ENCODE results near the gene PDZD2. TPM values are rescaled to one million over a fixed set of nuclear protein-coding genes. Genes with fewer than 3 reads are reported as not detected.

PDZD2 gene
- total RNA-seq, 2 experiments from 2014 or later, result 1.3 to 1.8 TPM

GRCh38 chr5:31992377-31992776 is 353.4 kb downstream of the PDZD2 start:
- H3K4me3 Mint-ChIP-seq, result no peak overlapping the region
- CTCF ChIA-PET, result no interaction called here
- POLR2A ChIA-PET, result no interaction called here

GRCh38 chr5:31993165-31993961 is 354.4 kb downstream of the PDZD2 start:
- ATAC-seq (ENCODE audit: poor library complexity) (no peak), DNase-seq (no peak)
- peaks cover 30% of the 10 kb centered on the region for H3K4me1 Mint-ChIP-seq (ENCODE audit: low read depth)
- H3K36me3 Mint-ChIP-seq (ENCODE audit: low read depth), result no peaks in the 10 kb centered on the region
- Histone ChIP-seq H3K4me3 (ENCODE audit: low read length) (no peak overlapping the region), H3K9me3 (ENCODE audit: control insufficient read depth in 1 of 2, insufficient read depth in 1 of 2, low read length in 2 of 2) (peaks cover 0 to 4% of the 10 kb centered on the region in 2 experiments), H3K27me3 (ENCODE audit: control insufficient read depth in 1 of 2, insufficient read depth in 2 of 2, low read length in 2 of 2) (no peaks in the 10 kb centered on the region), H3K27ac (ENCODE audit: low read depth in 1 of 2, low read length in 2 of 2) (no peak overlapping the region), H3K36me3 (ENCODE audit: insufficient read depth, low read length) (no peaks in the 10 kb centered on the region), H3K4me1 (ENCODE audit: insufficient read depth, low read length) (no peaks in the 10 kb centered on the region)
- POLR2A ChIA-PET, result interaction anchor here (1.0 kb wide), 1 partner anchor 127 kb away, joined by 5 read pairs; no protein-coding TSS in a partner anchor
- no peak for TF ChIP-seq CTCF (IDR thresholded peaks at IDR 0.05)
- no peak overlapping the region for H3K4me3 Mint-ChIP-seq
- H3K9me3 Mint-ChIP-seq, result no peaks in the 10 kb centered on the region
- CTCF ChIA-PET, result no interaction called here
- no peaks in the 10 kb centered on the region for H3K27me3 Mint-ChIP-seq
- intact Hi-C loops (cut with DNase I, micrococcal nuclease), result no loop called here
- no peak overlapping the region for H3K27ac Mint-ChIP-seq

More at GRCh38 chr5:31992377-31992776, 353.4 kb downstream of the PDZD2 start:
- peaks cover 0 to 4% of the 10 kb centered on the region in 2 experiments for H3K9me3 ChIP-seq (ENCODE audit: control insufficient read depth in 1 of 2, insufficient read depth in 1 of 2, low read length in 2 of 2)
- H3K27me3 ChIP-seq (ENCODE audit: control insufficient read depth in 1 of 2, insufficient read depth in 2 of 2, low read length in 2 of 2), result no peaks in the 10 kb centered on the region
- no peak for TF ChIP-seq CTCF (IDR thresholded peaks at IDR 0.05)
- no peaks in the 10 kb centered on the region for H3K4me1 ChIP-seq (ENCODE audit: insufficient read depth, low read length)
- Mint-ChIP-seq H3K27me3 (no peaks in the 10 kb centered on the region), H3K4me1 (ENCODE audit: low read depth) (peaks cover 29% of the 10 kb centered on the region), H3K36me3 (ENCODE audit: low read depth) (no peaks in the 10 kb centered on the region), H3K9me3 (peaks cover 3% of the 10 kb centered on the region), H3K27ac (no peak overlapping the region)
- H3K27ac ChIP-seq (ENCODE audit: low read depth in 1 of 2, low read length in 2 of 2), result no peak overlapping the region
- H3K36me3 ChIP-seq (ENCODE audit: insufficient read depth, low read length), result no peaks in the 10 kb centered on the region
- intact Hi-C loops (cut with DNase I, micrococcal nuclease), result no loop called here
- H3K4me3 ChIP-seq (ENCODE audit: low read length), result no peak overlapping the region
- DNase-seq, result no peak
- no peak for ATAC-seq (ENCODE audit: poor library complexity)

GRCh38 chr5:31995006-31995405 is 356.1 kb downstream of the PDZD2 start:
- ChIA-PET POLR2A (interaction anchor here (1.1 kb wide), 1 partner anchor 179 kb away, joined by 4 read pairs; the partner anchor contains the start of gene GOLPH3), CTCF (no interaction called here)
- no peak for TF ChIP-seq CTCF (IDR thresholded peaks at IDR 0.05)
- intact Hi-C loops (cut with DNase I, micrococcal nuclease), result no loop called here
- H3K27ac ChIP-seq (ENCODE audit: low read depth in 1 of 2, low read length in 2 of 2), result no peak overlapping the region
- ATAC-seq (ENCODE audit: poor library complexity) (no peak), DNase-seq (no peak)
- Mint-ChIP-seq H3K4me1 (ENCODE audit: low read depth) (peaks cover 30% of the 10 kb centered on the region), H3K36me3 (ENCODE audit: low read depth) (no peaks in the 10 kb centered on the region), H3K27ac (peak overlapping the region; percentile 74), H3K4me3 (no peak overlapping the region), H3K9me3 (no peaks in the 10 kb centered on the region), H3K27me3 (no peaks in the 10 kb centered on the region)
- no peak overlapping the region for H3K4me3 ChIP-seq (ENCODE audit: low read length)
- peaks cover 0 to 8% of the 10 kb centered on the region in 2 experiments for H3K9me3 ChIP-seq (ENCODE audit: control insufficient read depth in 1 of 2, insufficient read depth in 1 of 2, low read length in 2 of 2)
- no peaks in the 10 kb centered on the region for H3K27me3 ChIP-seq (ENCODE audit: control insufficient read depth in 1 of 2, insufficient read depth in 2 of 2, low read length in 2 of 2)
- H3K4me1 ChIP-seq (ENCODE audit: insufficient read depth, low read length), result no peaks in the 10 kb centered on the region
- H3K36me3 ChIP-seq (ENCODE audit: insufficient read depth, low read length), result no peaks in the 10 kb centered on the region
